ENCODE results near the gene CEMIP.

DNA sequence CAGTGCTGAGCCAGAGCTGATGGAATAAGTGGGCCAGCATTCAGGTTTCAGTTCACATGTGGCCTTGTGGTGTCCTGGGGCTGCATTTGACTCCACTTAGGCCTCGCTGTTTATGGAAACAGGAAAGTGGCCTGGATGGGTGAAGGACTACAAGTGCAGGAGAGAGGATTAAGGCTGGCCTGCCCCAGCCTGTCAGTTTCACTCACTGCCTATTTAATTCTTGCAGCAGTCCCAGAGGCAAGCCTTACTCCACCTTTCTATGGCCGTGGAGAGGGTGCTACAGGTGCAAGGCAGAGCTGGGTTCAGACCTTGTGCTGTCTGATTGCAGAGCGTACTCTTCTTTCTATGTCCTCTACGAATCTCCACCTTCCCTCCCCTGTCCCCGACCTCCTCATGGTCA is 46.4 kb upstream of the CEMIP start:
- TF ChIP-seq POLR2A (IDR thresholded peaks at IDR 0.05): no peak
- TF ChIP-seq, protein P1, sequence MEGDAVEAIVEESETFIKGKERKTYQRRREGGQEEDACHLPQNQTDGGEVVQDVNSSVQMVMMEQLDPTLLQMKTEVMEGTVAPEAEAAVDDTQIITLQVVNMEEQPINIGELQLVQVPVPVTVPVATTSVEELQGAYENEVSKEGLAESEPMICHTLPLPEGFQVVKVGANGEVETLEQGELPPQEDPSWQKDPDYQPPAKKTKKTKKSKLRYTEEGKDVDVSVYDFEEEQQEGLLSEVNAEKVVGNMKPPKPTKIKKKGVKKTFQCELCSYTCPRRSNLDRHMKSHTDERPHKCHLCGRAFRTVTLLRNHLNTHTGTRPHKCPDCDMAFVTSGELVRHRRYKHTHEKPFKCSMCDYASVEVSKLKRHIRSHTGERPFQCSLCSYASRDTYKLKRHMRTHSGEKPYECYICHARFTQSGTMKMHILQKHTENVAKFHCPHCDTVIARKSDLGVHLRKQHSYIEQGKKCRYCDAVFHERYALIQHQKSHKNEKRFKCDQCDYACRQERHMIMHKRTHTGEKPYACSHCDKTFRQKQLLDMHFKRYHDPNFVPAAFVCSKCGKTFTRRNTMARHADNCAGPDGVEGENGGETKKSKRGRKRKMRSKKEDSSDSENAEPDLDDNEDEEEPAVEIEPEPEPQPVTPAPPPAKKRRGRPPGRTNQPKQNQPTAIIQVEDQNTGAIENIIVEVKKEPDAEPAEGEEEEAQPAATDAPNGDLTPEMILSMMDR (IDR thresholded peaks at IDR 0.05 in 4 of 5, conservative IDR thresholded peaks at IDR 0.05 in 1 of 5): no peak
